GM12891 (cell line): ENCODE results near the gene NXF2B.

ENCODE experiments used
- POLR2A ChIP-seq: IDR thresholded peaks from 2 replicates; pipeline ENCODE4 v1.6.1; 2011; ENCODE audit warnings: low read depth, low read length, control low read depth
- POLR2AphosphoS5 ChIP-seq: IDR thresholded peaks from 2 replicates; pipeline ENCODE4 v1.6.1; 2011; ENCODE audit warnings: low read depth, low read length, control low read depth
- TAF1 ChIP-seq: IDR thresholded peaks from 2 replicates; pipeline ENCODE4 v1.6.1; 2011; ENCODE audit warnings: low read depth, low read length, control low read depth

DNA sequence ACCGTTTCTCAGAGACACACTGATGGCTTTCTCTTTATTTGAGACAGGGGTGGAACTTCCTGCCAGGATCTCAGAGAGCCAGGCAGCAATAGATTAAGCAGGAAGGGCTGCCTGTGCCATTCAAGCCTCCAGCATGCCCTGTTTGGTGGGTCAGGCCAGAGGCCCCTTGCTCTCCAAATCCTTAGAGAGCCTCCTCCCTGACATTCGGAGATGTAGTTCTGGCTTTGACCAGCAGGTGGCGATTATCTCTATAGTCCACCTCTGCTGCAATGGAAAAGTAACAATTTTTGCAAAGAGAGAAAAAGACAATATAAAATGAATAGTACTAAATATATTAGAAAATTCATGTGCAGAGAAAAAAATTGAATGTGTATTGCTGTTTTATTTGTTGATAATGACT lies 93.9 kb downstream of the NXF2B start:
- TF ChIP-seq POLR2AphosphoS5: no peak
- TF ChIP-seq POLR2A: no peak
- TF ChIP-seq TAF1: no peak
